DMS153 (cell line): Measurements from ENCODE around the gene INHBB.
"Not testable (repeated sequence)": the region's sequence is repeated elsewhere in the genome, so short reads cannot be mapped to it uniquely, and the experiment has no call there.

Experiments used
- DNase-seq: peaks from one replicate; lab custom pipeline; 2025; lab: John Stamatoyannopoulos, UW

INHBB gene

DNA sequence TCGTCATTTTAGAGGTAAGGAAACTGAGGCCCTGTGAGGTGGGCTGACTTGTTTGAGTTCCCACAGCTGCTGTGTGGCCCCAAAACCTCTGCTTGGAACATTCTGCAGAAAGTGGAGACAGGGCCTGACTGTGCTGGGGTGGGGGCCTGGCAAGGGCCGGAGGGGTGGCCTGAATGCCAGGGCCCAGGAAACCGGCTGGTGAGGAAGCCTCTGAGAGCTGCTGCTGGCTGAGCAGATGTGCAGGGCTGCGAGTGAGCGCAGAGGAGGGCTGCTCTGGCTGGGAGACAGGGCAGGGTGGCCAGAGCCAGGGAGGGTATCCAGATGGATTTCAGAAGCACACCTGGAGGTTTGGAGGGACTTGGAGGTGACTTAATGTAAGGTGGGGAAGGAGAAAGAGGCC is 29.9 kb upstream of the INHBB start:
- DNase-seq, result no peak

- no peak for DNase-seq
Measured at GRCh38 chr2:120316528-120317179, 29.3 kb upstream of the INHBB start.

- no peak for DNase-seq
Measured at GRCh38 chr2:120317180-120317533, 28.8 kb upstream of the INHBB start.

- no peak for DNase-seq
Measured at GRCh38 chr2:120317916-120318315, 28.0 kb upstream of the INHBB start.

- DNase-seq, result no peak
Measured at GRCh38 chr2:120318626-120319025, 27.3 kb upstream of the INHBB start.

DNA sequence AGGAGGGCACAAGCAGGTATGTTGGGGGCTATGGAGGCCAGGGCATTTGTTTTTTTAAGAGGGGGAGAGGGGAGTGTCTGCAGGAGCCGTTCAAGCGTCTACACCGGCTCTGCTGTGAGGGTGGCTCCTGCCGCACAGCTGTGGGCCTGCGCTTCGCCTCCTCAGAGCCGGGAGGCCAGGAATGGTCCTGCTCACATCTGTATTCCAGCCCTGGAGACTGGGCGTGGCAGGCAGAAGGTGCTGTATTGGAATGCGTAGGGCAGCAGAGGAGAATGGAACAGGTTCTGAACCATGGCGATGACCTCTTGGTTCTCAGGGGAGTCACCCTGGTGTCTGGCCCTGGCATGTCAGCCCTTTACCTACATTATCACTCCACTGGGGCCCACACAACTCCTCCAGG is 26.8 kb upstream of the INHBB start:
- DNase-seq, result no peak

DNA sequence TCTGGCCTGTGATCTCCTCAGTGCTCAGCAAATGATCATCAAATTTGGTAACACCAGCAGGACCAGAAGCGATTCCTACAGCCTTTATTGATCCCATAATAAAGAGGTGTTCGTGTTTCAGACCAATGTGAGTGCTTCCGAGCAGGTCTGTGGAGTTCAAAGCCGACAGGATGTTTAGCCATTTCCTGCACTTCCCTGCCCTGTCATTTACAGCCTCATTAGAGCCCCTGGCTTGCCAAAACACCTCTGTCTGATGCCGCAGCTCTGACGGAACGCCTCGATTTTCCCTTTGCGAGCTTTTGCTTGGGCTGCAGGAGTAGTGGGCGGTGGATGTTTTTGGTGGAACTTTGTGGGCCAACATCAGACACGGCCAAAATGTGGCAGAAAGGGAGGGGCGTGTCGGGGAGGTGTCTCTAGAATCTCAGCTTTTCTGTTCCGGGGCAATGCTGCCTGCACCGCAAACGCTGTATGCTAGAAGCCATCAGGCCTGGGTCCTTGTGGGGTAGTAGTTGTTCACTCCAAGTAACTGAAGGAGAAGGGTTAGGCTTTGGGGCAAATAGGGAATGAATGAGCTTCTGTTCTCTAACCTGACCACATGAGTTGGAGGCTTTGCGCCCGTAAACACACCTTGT is 26.1 kb upstream of the INHBB start:
- no peak for DNase-seq

GRCh38 chr2:120320318-120320851 is 25.6 kb upstream of the INHBB start:
- no peak for DNase-seq

DNA sequence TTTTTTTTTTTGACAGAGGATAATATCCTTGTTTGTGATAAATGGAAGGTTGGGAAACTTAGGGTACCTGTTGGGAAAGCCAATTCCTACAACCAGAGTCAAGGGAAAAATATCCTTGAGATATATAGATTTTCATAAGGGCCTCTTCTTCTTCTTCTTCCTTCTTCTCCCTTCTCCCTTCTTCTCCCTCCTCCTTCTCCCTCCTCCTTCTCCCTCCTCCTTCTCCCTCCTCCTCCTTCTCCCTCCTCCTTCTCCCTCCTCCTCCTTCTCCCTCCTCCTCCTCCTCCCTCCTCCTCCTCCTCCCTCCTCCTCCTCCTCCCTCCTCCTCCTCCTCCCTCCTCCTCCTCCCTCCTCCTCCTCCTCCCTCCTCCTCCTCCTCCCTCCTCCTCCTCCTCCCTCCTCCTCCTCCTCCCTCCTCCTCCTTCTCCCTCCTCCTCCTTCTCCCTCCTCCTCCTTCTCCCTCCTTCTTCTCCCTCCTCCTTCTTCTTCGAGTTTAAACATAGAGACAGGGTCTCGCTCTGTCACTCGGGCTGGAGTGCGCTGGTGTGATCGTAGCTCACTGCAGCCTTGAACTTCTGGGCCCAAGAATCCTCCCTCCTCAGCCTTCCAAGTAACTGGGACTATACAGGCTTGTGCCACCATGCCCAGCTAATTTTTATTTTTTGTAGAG is 24.9 kb upstream of the INHBB start:
- DNase-seq, result not testable (repeated sequence)

DNA sequence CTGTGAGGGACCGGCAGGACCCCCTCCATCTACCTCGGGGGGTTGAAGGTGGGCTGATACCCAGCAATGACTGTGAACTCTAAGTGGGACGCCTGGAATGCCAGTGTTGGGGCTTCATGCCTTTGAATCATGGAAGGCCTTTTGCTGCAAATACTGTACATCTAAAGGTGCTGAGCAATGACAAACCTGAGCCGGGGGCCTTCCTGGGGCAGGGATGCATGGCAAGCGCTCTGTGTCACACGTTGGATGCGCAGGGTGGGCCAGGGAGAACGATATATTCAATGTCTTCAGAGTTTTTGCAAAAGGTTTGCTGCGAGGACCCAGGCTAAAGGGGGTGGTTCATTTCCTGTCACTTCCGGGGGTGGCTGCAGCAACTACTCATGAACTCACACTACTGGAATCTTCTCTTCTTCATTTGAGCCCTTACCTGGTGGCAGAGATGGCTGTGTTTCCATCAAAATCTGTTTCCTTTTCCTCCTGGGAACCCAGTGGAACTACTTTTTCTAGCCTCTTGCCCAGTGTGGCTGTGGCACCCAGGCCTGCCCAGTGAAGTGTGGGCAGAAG is 24.1 kb upstream of the INHBB start:
- DNase-seq, result no peak

DNA sequence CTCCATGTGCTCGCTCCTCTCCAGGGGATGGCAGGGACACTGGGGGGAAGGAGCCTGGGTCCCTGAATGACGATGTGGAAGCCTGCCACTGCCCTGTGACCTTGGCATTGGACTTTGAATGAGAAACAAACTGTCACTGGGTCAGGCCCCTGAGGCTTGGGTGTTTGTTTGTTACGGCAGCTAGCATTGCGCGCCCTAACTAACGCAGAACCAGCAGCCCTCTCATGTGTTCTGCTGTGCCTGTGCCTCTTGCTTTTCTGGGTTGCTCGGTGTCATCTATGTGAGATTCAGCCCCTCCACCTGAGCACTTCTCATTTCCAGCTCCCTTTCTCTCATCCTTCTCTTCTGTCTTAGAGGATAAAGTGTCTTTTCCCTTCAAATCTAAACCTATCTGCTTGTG is 23.6 kb upstream of the INHBB start:
- no peak for DNase-seq

DNA sequence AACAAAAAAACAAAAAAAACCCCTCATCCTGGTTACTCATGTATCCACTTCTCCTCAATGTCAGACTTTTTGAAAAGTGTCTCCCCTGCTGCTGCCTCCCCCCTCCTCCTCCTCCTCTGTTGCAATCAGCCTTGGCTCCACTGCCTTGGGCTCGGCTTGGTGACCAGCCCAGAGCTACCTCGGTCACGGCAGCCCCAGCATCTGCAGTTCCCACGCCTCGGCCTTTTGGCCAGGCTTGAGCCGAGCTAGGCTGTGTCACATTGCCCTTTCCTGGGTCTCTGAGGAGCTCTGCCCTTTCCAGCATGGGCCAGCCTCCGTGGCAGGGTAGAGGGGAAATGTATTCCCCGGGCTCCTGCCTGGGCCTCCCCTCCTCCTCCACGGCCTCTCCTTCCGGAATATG is 22.7 kb upstream of the INHBB start:
- no peak for DNase-seq

- no peak for DNase-seq
Measured at GRCh38 chr2:120323807-120324399, 22.0 kb upstream of the INHBB start.

DNA sequence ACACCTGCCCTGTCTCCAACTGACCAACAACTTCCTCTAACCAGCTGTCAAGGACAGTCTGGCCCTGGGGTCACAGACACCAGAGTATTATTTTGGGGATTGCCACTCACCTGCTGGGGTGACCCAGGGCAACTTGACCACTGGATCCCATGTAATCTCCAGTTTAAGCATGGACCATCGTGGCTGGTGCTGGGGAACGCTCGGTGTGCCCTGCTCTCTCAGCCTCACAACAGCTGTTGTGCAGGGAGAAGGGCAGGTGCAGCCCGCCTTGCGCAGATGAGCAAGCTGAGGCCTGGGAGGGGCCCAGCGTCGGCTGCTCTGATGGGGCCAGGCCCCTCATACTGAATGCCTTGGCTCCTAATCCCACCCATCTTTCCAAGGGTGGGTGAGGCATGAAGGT is 21.0 kb upstream of the INHBB start:
- DNase-seq, result no peak

DNA sequence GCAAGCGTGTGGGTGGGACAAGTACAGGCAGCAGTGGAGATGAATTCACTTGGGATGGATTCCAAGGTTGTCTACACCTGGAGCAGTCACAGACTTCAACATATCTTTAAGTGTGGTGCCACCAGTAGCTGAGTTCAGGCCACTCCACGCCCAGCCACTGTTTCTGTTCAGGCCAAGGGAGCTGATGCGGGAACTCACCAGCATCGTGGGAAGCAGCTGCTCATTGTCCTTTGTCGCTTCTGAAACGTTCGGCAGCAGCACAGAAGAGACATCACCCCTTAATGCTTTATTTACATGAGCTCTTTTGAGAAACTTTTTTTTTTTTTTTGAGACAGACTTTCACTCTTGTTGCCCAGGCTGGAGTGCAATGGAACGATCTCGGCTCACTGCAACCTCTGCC is 19.9 kb upstream of the INHBB start:
- no peak for DNase-seq

- no peak for DNase-seq
Measured at GRCh38 chr2:120330946-120331822, 14.8 kb upstream of the INHBB start.

GRCh38 chr2:120331903-120332302 is 14.0 kb upstream of the INHBB start:
- no peak for DNase-seq

DNA sequence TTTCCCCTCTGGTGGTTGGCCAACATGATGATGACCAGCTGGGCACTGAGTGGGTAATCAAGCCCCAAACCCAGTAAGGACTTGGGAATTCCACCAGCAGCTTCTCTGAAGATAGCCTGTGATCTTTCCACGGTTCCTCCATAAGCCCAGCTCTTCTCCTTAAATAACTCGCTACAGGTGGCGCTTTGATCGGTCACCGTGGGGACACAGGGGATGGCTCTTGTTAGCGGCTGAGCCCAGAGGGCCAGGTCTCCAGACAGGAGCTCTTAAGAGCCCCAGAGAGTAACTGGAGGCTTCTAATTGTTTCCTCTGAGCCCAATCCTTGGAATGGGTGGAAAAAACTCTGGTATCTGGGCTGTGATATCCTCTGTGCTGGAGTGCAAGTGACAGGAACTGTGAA is 13.6 kb upstream of the INHBB start:
- no peak for DNase-seq

DNA sequence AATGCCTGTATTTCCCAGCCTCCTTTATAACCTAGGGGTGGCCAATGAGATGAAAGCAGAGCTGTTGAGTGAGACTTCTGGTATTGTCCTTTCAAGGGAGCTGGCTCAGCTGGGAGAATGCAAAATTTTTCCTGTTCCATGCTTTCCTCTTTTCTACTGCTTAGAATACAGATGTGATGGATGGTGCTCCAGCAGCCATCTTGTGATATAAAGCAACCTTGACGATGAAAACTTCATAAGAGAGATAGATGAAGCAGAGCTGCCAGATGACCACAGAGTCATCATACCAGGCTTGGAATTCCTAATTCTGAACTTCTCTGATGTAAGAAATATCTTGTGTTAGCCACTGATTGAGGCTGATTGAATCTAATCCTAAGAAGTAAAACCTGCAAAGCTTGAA is 11.9 kb upstream of the INHBB start:
- no peak for DNase-seq

DNA sequence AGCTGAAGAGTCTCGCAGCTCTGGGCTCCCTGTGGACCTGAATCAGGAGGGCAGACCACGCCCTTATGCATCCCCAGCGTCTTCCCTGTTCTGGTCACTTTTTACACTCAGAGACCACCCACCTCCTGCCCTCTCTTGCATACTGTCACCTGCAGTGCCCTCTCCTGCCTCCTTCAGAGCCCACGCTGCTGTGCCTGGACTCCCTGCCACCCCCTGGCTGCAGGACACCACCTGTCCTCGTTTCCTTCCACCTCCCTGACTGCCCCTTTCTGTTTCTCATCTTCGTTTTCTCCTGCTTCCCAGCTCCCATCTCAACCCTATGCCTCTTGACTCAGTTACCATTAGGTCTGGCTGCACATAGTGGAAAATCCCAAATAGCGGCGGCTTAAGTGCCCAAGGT is 9.2 kb upstream of the INHBB start:
- no peak for DNase-seq

- DNase-seq, result no peak
Measured at GRCh38 chr2:120338015-120338414, 7.9 kb upstream of the INHBB start.

DNA sequence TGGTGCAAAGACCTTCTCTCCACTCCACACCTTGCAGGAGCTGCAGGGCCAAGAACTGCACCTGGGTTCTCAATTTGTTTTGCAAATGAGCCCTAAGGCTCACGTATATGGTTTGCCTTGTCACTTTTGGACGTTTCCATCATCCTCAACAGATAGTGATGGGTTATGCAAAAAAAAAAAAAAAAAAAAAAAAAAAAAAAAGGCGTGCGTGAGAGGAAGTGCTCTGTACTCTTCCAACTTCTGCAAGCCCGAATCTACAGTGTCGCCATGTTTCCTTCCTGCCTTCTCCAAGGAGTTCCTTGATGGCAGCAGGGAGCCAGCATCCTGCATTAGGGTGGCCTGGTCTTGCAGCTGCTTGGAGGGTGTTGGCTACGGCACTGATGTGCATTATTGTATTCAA is 4.0 kb upstream of the INHBB start:
- no peak for DNase-seq
